K562 treated with DMSO at 1 percent for 24 hours (cell line): ENCODE data around the gene SZRD1. TPM values are rescaled to one million over a fixed set of nuclear protein-coding genes. Genes with fewer than 3 reads are reported as not detected.

ENCODE experiments used
- total RNA-seq: library from RNA; unstranded; fragments of 300-600 nt; gene quantifications from 2 replicates; pipeline ENCODE4 v1.2.3, GENCODE V29; 2022; ENCODE audit warnings: low read depth; ENCODE audit not compliant: insufficient read depth

SZRD1 gene
- total RNA-seq: 134 and 138 TPM in 2 replicates

GRCh38 chr1:16366722-16367257, at the start of gene SZRD1:
Gene SZRD1, plus strand, starts transcription at chr1:16367242. Its CDS starts 16 bp downstream, at chr1:16367258.

GRCh38 chr1:16351994-16352841, 14.8 kb upstream of the SZRD1 start, which contains the start of gene FBXO42:
Gene FBXO42, minus strand, starts transcription at chr1:16352480. Its CDS starts 37,062 bp downstream, at chr1:16315418.

GRCh38 chr1:16436946-16437474, 70.0 kb downstream of the SZRD1 start, which contains the start of gene SPATA21:
Gene SPATA21, minus strand, starts transcription at chr1:16437424. Its CDS starts 6,053 bp downstream, at chr1:16431371.

GRCh38 chr1:16440470-16441281, 73.6 kb downstream of the SZRD1 start, which contains the start of gene NECAP2:
Gene NECAP2, plus strand, starts transcription at chr1:16440724. Its CDS starts 38 bp downstream, at chr1:16440762.

Other genes starting within 250 kb of the SZRD1 start
- 0.12 and 0.20 TPM in 2 replicates for gene EPHA2, start 211.2 kb upstream of the SZRD1 start, total RNA-seq
- gene ARHGEF19, start 154.6 kb upstream of the SZRD1 start, total RNA-seq: 18.7 and 19.3 TPM in 2 replicates
- gene CPLANE2, start 130.1 kb upstream of the SZRD1 start, total RNA-seq: 18.9 and 19.0 TPM in 2 replicates
- 21.7 and 27.7 TPM in 2 replicates for gene FBXO42, start 14.8 kb upstream of the SZRD1 start, total RNA-seq
- gene SPATA21, start 70.2 kb downstream of the SZRD1 start, total RNA-seq: 0.82 TPM in 1 of 2 replicates, not detected in the other
- 81.2 and 83.3 TPM in 2 replicates for gene NECAP2, start 73.5 kb downstream of the SZRD1 start, total RNA-seq
- gene RNU1-1, start 147.0 kb downstream of the SZRD1 start, total RNA-seq: not detected in 2 replicates
- gene NBPF1, start 246.3 kb downstream of the SZRD1 start, total RNA-seq: 37.3 and 54.5 TPM in 2 replicates